ENCODE measurements around the gene CTSF. TPM values are rescaled to one million over a fixed set of nuclear protein-coding genes. Genes with fewer than 3 reads are reported as not detected.
"Not testable (repeated sequence)": the region's sequence is repeated elsewhere in the genome, so short reads cannot be mapped to it uniquely, and the experiment has no call there.

CTSF gene
- total and polyA plus RNA-seq, 12 donors = 37.0 to 264 (median 133) TPM

DNA sequence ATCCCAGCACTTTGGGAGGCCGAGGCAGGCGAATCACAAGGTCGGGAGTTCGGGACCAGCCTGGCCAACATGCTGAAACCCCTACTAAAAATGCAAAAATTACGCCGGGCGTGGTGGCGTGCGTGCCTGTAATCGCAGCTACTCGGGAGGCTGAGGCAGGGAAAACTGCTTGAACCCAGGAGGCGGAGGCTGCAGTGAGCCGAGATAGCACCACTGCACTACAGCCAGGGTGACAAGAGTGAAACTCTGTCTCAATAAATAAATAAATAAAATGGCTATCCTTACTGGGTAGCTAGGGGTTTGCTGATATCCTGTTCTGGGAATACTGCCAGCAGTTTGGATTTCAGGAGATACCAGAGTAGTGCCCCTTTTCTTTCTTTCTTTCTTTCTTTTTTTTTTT lies 45.7 kb upstream of the CTSF start:
- DNase-seq = peak in 1 of 7 donors; percentile 41
- TF ChIP-seq, protein P1, sequence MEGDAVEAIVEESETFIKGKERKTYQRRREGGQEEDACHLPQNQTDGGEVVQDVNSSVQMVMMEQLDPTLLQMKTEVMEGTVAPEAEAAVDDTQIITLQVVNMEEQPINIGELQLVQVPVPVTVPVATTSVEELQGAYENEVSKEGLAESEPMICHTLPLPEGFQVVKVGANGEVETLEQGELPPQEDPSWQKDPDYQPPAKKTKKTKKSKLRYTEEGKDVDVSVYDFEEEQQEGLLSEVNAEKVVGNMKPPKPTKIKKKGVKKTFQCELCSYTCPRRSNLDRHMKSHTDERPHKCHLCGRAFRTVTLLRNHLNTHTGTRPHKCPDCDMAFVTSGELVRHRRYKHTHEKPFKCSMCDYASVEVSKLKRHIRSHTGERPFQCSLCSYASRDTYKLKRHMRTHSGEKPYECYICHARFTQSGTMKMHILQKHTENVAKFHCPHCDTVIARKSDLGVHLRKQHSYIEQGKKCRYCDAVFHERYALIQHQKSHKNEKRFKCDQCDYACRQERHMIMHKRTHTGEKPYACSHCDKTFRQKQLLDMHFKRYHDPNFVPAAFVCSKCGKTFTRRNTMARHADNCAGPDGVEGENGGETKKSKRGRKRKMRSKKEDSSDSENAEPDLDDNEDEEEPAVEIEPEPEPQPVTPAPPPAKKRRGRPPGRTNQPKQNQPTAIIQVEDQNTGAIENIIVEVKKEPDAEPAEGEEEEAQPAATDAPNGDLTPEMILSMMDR (IDR thresholded peaks at IDR 0.05) = no peak
- no peak for TF ChIP-seq POLR2A (IDR thresholded peaks at IDR 0.05)
- intact Hi-C loops (cut with DNase I) = no loop called here
- Histone ChIP-seq H3K27ac (no peak overlapping the region), H3K27me3 (no peaks in the 10 kb centered on the region), H3K4me1 (replicated peaks in 1 of 2) (peaks cover 11 to 17% of the 10 kb centered on the region in 2 donors), H3K36me3 (replicated peaks in 1 of 2) (no peaks in the 10 kb centered on the region), H3K4me3 (no peak overlapping the region), H3K9me3 (replicated peaks in 1 of 3) (no peaks in the 10 kb centered on the region)
- WGBS, 4 donors = 76 to 86% (median 78%) methylated on average over 13 of the region's 13 CpGs

DNA sequence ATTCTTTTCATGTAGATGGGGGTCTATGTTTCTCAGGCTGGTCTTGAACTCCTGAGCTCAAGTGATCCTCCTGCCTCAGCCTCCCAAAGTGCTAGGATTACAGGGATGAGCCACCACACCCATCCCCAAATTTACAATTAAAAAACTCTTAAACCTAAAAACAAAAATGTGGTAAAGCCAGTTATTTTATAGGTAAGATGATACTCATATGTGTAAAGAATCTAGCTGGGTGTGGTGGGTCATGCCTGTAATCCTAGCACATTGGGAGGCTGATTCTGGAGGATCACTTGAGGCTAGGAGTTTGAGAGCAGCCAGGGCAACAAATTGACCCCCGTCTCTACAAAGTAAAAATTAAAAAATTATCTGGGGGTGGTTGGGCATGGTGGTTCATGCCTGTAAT lies 44.1 kb upstream of the CTSF start:
- intact Hi-C loops (cut with DNase I) = no loop called here
- TF ChIP-seq, protein P1 (IDR thresholded peaks at IDR 0.05) = no peak
- no peak for TF ChIP-seq POLR2A (IDR thresholded peaks at IDR 0.05)
- no peaks in the 10 kb centered on the region for H3K36me3 ChIP-seq (replicated peaks in 1 of 2)
- no peak overlapping the region for H3K27ac ChIP-seq
- 86 to 95% (median 92%) methylated on average over 1 of the region's 1 CpG for WGBS, 4 donors
- DNase-seq = no peak
- H3K4me3 ChIP-seq = no peak overlapping the region
- no peaks in the 10 kb centered on the region for H3K9me3 ChIP-seq (replicated peaks in 1 of 3)
- peaks cover 7 to 14% of the 10 kb centered on the region in 2 donors for H3K4me1 ChIP-seq (replicated peaks in 1 of 2)
- H3K27me3 ChIP-seq = no peaks in the 10 kb centered on the region

DNA sequence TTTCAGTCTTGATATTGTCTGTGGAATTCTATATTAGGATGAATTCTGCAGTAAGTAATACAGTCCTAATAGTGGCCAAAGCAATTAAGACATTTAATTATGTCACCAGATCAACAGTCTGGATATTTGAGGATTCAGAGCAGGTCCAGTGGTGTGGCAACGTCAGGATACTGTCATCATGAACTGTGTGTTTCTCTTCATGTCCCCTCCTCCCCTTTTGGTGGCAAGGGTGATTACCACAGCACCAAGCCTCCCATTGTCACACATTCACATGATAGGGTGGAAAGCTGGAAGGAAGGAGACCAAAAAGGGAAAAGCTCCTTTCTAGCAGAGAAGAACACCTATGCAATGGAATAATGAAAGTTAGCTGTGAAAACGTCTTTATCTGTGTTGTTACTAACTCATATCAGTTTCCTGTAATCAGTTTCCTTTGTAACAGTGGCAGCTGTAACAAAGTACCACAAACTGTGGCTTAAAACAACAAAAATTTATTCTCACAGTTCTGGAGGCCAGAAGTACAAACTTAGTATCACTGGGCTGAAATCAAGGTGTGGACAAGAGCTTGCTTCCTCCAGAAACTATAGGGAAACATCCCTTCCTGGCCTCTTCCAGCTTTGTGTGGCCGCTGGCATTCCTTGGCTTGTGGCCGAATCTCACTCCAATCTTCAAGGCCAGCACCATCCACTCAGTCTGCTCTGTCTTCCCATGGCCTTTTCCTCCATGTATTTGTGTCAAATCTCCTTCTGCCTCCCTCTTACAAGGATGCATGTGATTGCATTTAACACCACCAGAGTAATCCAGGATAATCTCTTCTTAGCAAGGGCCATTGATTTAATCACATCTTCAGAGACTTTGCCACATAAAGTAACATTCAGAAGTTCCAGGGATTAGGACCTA lies 41.6 kb upstream of the CTSF start:
- Histone ChIP-seq H3K9me3 (replicated peaks in 1 of 3) (no peaks in the 10 kb centered on the region), H3K4me3 (no peak overlapping the region), H3K4me1 (replicated peaks in 1 of 2) (peaks cover 12 to 17% of the 10 kb centered on the region in 2 donors), H3K27ac (no peak overlapping the region), H3K27me3 (no peaks in the 10 kb centered on the region), H3K36me3 (replicated peaks in 1 of 2) (peaks cover 0 to 14% of the 10 kb centered on the region in 2 donors)
- TF ChIP-seq, protein P1 (IDR thresholded peaks at IDR 0.05) = no peak
- TF ChIP-seq POLR2A (IDR thresholded peaks at IDR 0.05) = no peak
- WGBS, 4 donors = 38 to 53% (median 49%) methylated on average over 4 of the region's 4 CpGs
- no peak for DNase-seq
- intact Hi-C loops (cut with DNase I) = no loop called here

DNA sequence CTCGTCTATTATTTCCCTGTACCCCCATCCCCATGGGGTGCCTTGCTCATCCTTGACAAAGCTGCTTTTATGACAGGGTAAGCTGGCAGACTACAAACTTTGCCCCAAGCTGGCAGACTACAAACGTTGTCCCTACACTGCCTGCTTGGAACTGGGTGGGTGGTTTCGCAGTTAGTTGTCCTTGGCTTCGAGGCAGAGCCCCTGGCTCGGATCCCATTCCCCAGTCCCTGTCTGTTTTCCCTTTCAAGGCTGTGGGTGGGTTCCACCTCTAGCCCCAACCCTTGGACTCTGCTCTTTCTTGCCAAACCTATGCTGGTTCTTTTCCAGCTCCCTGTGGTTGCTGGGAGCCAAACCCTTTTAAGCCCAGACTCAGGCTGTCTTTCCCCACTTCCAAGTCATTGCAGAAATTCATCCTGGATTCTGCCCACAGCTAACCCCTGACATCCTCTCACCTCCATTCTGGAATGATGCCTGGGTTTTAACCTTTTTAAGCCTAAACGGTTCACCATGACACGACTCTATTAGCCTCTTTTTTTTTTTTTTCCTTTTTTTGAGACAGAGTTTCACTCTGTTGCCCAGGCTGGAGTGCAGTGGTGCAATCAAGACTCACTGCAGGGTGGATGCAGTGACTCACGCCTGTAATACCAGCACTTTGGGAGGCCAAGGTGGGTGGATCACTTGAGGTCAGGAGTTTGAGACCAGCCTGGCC lies 38.9 kb upstream of the CTSF start:
- no peaks in the 10 kb centered on the region for H3K27me3 ChIP-seq
- 27 to 31% (median 28%) methylated on average over 6 to 8 of the region's 8 CpGs for WGBS, 4 donors
- DNase-seq = peak; percentile 83 to 95 (median 94)
- H3K27ac ChIP-seq = peak overlapping the region; percentile 26 to 85 (median 75)
- peaks cover 0 to 22% of the 10 kb centered on the region in 2 donors for H3K36me3 ChIP-seq (replicated peaks in 1 of 2)
- intact Hi-C loops (cut with DNase I) = no loop called here
- H3K4me3 ChIP-seq = no peak overlapping the region
- TF ChIP-seq, protein P1 (IDR thresholded peaks at IDR 0.05) = no peak
- TF ChIP-seq POLR2A (IDR thresholded peaks at IDR 0.05) = peak in 1 of 2 donors; percentile 39
- no peaks in the 10 kb centered on the region for H3K9me3 ChIP-seq (replicated peaks in 1 of 3)
- peaks cover 15 to 22% of the 10 kb centered on the region in 2 donors for H3K4me1 ChIP-seq (replicated peaks in 1 of 2)

DNA sequence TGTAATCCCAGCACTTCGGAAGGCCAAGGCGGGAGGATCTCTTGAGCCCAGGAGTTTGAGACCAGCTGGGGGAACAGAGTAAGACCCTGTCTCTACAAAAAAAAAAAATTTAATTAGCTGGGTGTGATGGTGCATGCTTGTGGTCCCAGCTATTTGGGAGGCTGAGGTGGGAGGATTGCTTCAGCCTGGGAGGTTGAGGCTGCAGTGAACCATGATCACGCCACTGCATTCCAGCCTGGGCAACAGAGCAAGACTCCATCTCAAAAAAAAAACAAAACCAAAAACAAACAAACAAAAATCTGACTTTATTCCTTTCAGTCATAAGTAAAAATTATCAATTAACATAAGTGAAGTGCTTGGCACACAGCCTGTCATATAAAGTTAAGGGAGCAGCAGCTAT lies 38.2 kb upstream of the CTSF start:
- H3K4me3 ChIP-seq; H3K9me3 ChIP-seq (replicated peaks in 1 of 3); H3K27me3 ChIP-seq; intact Hi-C loops (cut with DNase I); DNase-seq: not testable (repeated sequence)
- H3K36me3 ChIP-seq (replicated peaks in 1 of 2) = peaks cover 0 to 22% of the 10 kb centered on the region in 2 donors
- peaks cover 21 to 29% of the 10 kb centered on the region in 2 donors for H3K4me1 ChIP-seq (replicated peaks in 1 of 2)
- peak overlapping the region in 4 of 5 donors; percentile 54 to 85 (median 78) for H3K27ac ChIP-seq
- WGBS, 4 donors = 91 to 95% (median 93%) methylated on average over 3 of the region's 3 CpGs
